ENCODE measurements around the gene ZNF688. TPM values are rescaled to one million over a fixed set of nuclear protein-coding genes. Genes with fewer than 3 reads are reported as not detected.
A peak's percentile ranks its signal among the peaks of the same experiment; 100 is the strongest.

The ZNF688 gene
- total RNA-seq, 1 donor from 2014 or later = 4.5 TPM

- DNase-seq (ENCODE audit: low read depth) (no peak), FAIRE-seq (no peak)
- peak overlapping the region; percentile 36 for H3K4me3 ChIP-seq (ENCODE audit: low read depth, low read length)
- H3K36me3 ChIP-seq (ENCODE audit: control insufficient read depth, insufficient read depth, low read length) = no peaks in the 10 kb centered on the region
- no peaks in the 10 kb centered on the region for H3K27me3 ChIP-seq (ENCODE audit: control insufficient read depth, insufficient read depth, low read length)
- TF ChIP-seq CTCF (IDR thresholded peaks at IDR 0.05; ENCODE audit: insufficient read depth, low read length, severe bottlenecking) = no peak
These were observed 10.3 kb downstream of the ZNF688 start for GRCh38 chr16:30561089-30561816.

GRCh38 chr16:30559690-30560089 lies 11.8 kb downstream of the ZNF688 start:
- peaks cover 5% of the 10 kb centered on the region for H3K36me3 ChIP-seq (ENCODE audit: control insufficient read depth, insufficient read depth, low read length)
- H3K4me3 ChIP-seq (ENCODE audit: low read depth, low read length) = no peak overlapping the region
- no peak for TF ChIP-seq CTCF (IDR thresholded peaks at IDR 0.05; ENCODE audit: insufficient read depth, low read length, severe bottlenecking)
- DNase-seq (ENCODE audit: low read depth) (no peak), FAIRE-seq (no peak)
- no peaks in the 10 kb centered on the region for H3K27me3 ChIP-seq (ENCODE audit: control insufficient read depth, insufficient read depth, low read length)

GRCh38 chr16:30558789-30559377 lies 12.6 kb downstream of the ZNF688 start:
- DNase-seq (ENCODE audit: low read depth) (no peak), FAIRE-seq (no peak)
- H3K36me3 ChIP-seq (ENCODE audit: control insufficient read depth, insufficient read depth, low read length) = peaks cover 5% of the 10 kb centered on the region
- no peaks in the 10 kb centered on the region for H3K27me3 ChIP-seq (ENCODE audit: control insufficient read depth, insufficient read depth, low read length)
- peak overlapping the region; percentile 20 for H3K4me3 ChIP-seq (ENCODE audit: low read depth, low read length)
- TF ChIP-seq CTCF (IDR thresholded peaks at IDR 0.05; ENCODE audit: insufficient read depth, low read length, severe bottlenecking) = no peak

- Histone ChIP-seq H3K4me3 (ENCODE audit: low read depth, low read length) (peak within 1 kb of the TSS; percentile 82), H3K27me3 (ENCODE audit: control insufficient read depth, insufficient read depth, low read length) (no peaks in the 10 kb centered on the region), H3K36me3 (ENCODE audit: control insufficient read depth, insufficient read depth, low read length) (peaks cover 5% of the 10 kb centered on the region)
- no peak for FAIRE-seq
- peak; percentile 93 for DNase-seq (ENCODE audit: low read depth)
- no peak for TF ChIP-seq CTCF (IDR thresholded peaks at IDR 0.05; ENCODE audit: insufficient read depth, low read length, severe bottlenecking)
These were observed 13.3 kb downstream of the ZNF688 start, which contains the start of gene ZNF764 for GRCh38 chr16:30557957-30558788. Gene ZNF764 (minus strand): TSS chr16:30558374. CDS start chr16:30558182, 192 bp downstream.

GRCh38 chr16:30557707-30557956 lies 13.9 kb downstream of the ZNF688 start:
- TF ChIP-seq CTCF (IDR thresholded peaks at IDR 0.05; ENCODE audit: insufficient read depth, low read length, severe bottlenecking) = no peak
- Histone ChIP-seq H3K4me3 (ENCODE audit: low read depth, low read length) (peak overlapping the region; percentile 82), H3K27me3 (ENCODE audit: control insufficient read depth, insufficient read depth, low read length) (no peaks in the 10 kb centered on the region), H3K36me3 (ENCODE audit: control insufficient read depth, insufficient read depth, low read length) (peaks cover 5% of the 10 kb centered on the region)
- FAIRE-seq (no peak), DNase-seq (ENCODE audit: low read depth) (no peak)

Measured in bronchial epithelial cell (primary cell).